B cell (primary cell): ENCODE results near the gene KRTAP12-4.

Experiments
- EZH2 ChIP-seq: IDR thresholded peaks from 2 replicates; pipeline ENCODE4 v1.6.1; 2012; ENCODE audit warnings: borderline replicate concordance, low read depth, mild to moderate bottlenecking, moderate library complexity, low read length; ENCODE audit not compliant: insufficient read depth, poor library complexity, severe bottlenecking
- TF ChIP-seq, protein P1 (sequence below): fragments of 200-600 bp; IDR thresholded peaks from one replicate; pipeline ENCODE4 v1.8.0; 2022; ENCODE audit warnings: antibody characterized with exemption, mild to moderate bottlenecking

DNA sequence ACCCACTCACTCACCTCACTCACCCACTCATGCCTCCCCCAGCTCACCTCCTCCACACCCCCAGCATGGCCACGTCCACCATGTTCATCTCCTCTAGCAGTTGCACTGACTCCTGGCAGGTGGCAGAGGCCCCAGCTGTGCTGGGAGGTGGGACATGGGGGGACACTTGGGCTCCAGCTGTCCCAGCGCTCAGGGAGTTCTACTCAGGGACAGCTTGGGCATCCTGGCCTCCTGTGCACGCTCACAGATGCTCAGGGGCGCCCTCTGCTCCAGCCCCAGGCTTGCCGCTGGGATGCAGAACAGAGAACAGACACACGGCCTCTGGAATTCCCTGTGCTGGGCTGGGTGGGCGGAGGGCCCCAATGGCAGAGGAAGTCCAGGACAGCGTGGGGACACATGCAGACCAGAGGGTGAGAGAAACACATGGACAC lies 37.4 kb downstream of the KRTAP12-4 start:
- TF ChIP-seq, protein P1, sequence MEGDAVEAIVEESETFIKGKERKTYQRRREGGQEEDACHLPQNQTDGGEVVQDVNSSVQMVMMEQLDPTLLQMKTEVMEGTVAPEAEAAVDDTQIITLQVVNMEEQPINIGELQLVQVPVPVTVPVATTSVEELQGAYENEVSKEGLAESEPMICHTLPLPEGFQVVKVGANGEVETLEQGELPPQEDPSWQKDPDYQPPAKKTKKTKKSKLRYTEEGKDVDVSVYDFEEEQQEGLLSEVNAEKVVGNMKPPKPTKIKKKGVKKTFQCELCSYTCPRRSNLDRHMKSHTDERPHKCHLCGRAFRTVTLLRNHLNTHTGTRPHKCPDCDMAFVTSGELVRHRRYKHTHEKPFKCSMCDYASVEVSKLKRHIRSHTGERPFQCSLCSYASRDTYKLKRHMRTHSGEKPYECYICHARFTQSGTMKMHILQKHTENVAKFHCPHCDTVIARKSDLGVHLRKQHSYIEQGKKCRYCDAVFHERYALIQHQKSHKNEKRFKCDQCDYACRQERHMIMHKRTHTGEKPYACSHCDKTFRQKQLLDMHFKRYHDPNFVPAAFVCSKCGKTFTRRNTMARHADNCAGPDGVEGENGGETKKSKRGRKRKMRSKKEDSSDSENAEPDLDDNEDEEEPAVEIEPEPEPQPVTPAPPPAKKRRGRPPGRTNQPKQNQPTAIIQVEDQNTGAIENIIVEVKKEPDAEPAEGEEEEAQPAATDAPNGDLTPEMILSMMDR = no peak
- TF ChIP-seq EZH2 = no peak
